IPS DF 6.9 (cell line): Measurements from ENCODE around the gene NFU1.
"Not testable (repeated sequence)": the region's sequence is repeated elsewhere in the genome, so short reads cannot be mapped to it uniquely, and the experiment has no call there.

Source experiments
- DNase-seq: peaks from one replicate; pipeline ENCODE4 v3.0.0-alpha.2; 2013; ENCODE audit warnings: low read depth, low spot score
- H3K27ac ChIP-seq: one replicate; pipeline ENCODE4 v1.5.1; 2013; ENCODE audit warnings: low read length, control low read depth
- H3K27me3 ChIP-seq: 2 replicates; pipeline ENCODE4 v1.6.1; 2013; ENCODE audit warnings: mild to moderate bottlenecking, low read length; ENCODE audit not compliant: control insufficient read depth, insufficient read depth
- H3K36me3 ChIP-seq: 2 replicates; pipeline ENCODE4 v1.6.1; 2013; ENCODE audit warnings: low read length; ENCODE audit not compliant: control insufficient read depth, insufficient read depth
- H3K4me1 ChIP-seq: 2 replicates; pipeline ENCODE4 v1.6.1; 2013; ENCODE audit warnings: low read length; ENCODE audit not compliant: control insufficient read depth, insufficient read depth
- H3K4me3 ChIP-seq: 2 replicates; pipeline ENCODE4 v1.5.1; 2013; ENCODE audit warnings: mild to moderate bottlenecking, low read length
- H3K9me3 ChIP-seq: 2 replicates; pipeline ENCODE4 v1.6.1; 2013; ENCODE audit warnings: low read length, inconsistent platforms; ENCODE audit not compliant: control insufficient read depth, insufficient read depth
- WGBS: extraction: QIAGEN DNeasy Blood & Tissue Kit; methylation state at CpG from one replicate; pipeline ENCODE4 v1.1.7; 2013; ENCODE audit warnings: mixed read lengths, missing lambda C conversion rate; ENCODE audit not compliant: insufficient read length, insufficient coverage; 5-methylcytosine and 5-hydroxymethylcytosine counted together

Gene NFU1

GRCh38 chr2:69428981-69429380 lies 8.3 kb downstream of the NFU1 start:
- H3K27ac ChIP-seq = no peak overlapping the region
- H3K4me1 ChIP-seq = no peaks in the 10 kb centered on the region
- WGBS = no CpG with 5 or more reads among the region's 2 CpGs
- no peaks in the 10 kb centered on the region for H3K9me3 ChIP-seq
- no peak overlapping the region for H3K4me3 ChIP-seq
- H3K36me3 ChIP-seq = no peaks in the 10 kb centered on the region
- no peaks in the 10 kb centered on the region for H3K27me3 ChIP-seq
- no peak for DNase-seq

GRCh38 chr2:69424419-69424818 lies 12.8 kb downstream of the NFU1 start:
- H3K27ac ChIP-seq = no peak overlapping the region
- H3K36me3 ChIP-seq = no peaks in the 10 kb centered on the region
- WGBS = no CpG with 5 or more reads among the region's 2 CpGs
- no peaks in the 10 kb centered on the region for H3K9me3 ChIP-seq
- no peaks in the 10 kb centered on the region for H3K27me3 ChIP-seq
- H3K4me1 ChIP-seq = no peaks in the 10 kb centered on the region
- no peak overlapping the region for H3K4me3 ChIP-seq
- no peak for DNase-seq

GRCh38 chr2:69422198-69422597 lies 15.0 kb downstream of the NFU1 start:
- no peaks in the 10 kb centered on the region for H3K27me3 ChIP-seq
- H3K4me1 ChIP-seq = no peaks in the 10 kb centered on the region
- H3K4me3 ChIP-seq = no peak overlapping the region
- no peak overlapping the region for H3K27ac ChIP-seq
- H3K9me3 ChIP-seq = no peaks in the 10 kb centered on the region
- no peaks in the 10 kb centered on the region for H3K36me3 ChIP-seq
- DNase-seq = no peak

- not testable (repeated sequence) for H3K4me3 ChIP-seq, H3K36me3 ChIP-seq, H3K27me3 ChIP-seq, DNase-seq, H3K9me3 ChIP-seq, H3K4me1 ChIP-seq, H3K27ac ChIP-seq
- WGBS = no CpG with 5 or more reads among the region's 7 CpGs
These were observed 18.1 kb downstream of the NFU1 start for GRCh38 chr2:69419111-69419510.

GRCh38 chr2:69416147-69416546 lies 21.1 kb downstream of the NFU1 start:
- H3K27me3 ChIP-seq = no peaks in the 10 kb centered on the region
- no peak for DNase-seq
- H3K36me3 ChIP-seq = no peaks in the 10 kb centered on the region
- H3K4me3 ChIP-seq = no peak overlapping the region
- H3K4me1 ChIP-seq = no peaks in the 10 kb centered on the region
- WGBS = no CpG with 5 or more reads among the region's 1 CpG
- H3K27ac ChIP-seq = no peak overlapping the region
- no peaks in the 10 kb centered on the region for H3K9me3 ChIP-seq

GRCh38 chr2:69411120-69411519 lies 26.1 kb downstream of the NFU1 start:
- Histone ChIP-seq H3K27me3 (no peaks in the 10 kb centered on the region), H3K36me3 (no peaks in the 10 kb centered on the region; the same call in 1 of the 2 replicates), H3K9me3 (no peaks in the 10 kb centered on the region), H3K27ac (no peak overlapping the region), H3K4me3 (no peak overlapping the region), H3K4me1 (no peaks in the 10 kb centered on the region)
- DNase-seq = no peak

DNA sequence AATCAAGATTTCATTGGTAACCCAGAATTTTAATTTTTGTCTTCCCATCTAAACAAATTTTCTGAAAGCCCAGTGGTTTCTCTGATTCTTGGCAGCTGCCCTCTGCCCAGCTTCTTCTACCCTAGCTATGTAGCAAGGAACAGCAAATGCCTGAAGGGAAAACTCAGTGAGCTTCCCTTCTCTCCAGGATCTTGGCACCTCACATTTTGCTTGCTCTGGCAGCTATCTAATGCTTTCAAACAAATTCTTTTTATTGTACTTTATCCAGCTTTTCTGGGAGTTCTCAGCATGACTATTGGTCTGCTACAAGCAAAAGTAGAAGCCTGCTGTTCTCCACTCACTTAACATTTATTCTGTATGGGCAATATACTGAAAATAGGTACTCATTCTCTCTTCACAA lies 31.9 kb downstream of the NFU1 start:
- peaks cover 2% of the 10 kb centered on the region; the same call in 1 of the 2 replicates for H3K36me3 ChIP-seq

GRCh38 chr2:69400121-69400520 lies 37.1 kb downstream of the NFU1 start:
- H3K4me3 ChIP-seq = no peak overlapping the region
- no peaks in the 10 kb centered on the region for H3K9me3 ChIP-seq
- no peaks in the 10 kb centered on the region for H3K4me1 ChIP-seq
- H3K36me3 ChIP-seq = 0 out of 2 replicates have a peak, but pooled peaks cover 2% of the 10 kb centered on the region
- H3K27ac ChIP-seq = no peak overlapping the region
- H3K27me3 ChIP-seq = no peaks in the 10 kb centered on the region
- DNase-seq = no peak
- WGBS = no CpG with 5 or more reads among the region's 3 CpGs

More for the DNA sequence above, 31.9 kb downstream of the NFU1 start:
- no peaks in the 10 kb centered on the region for H3K27me3 ChIP-seq
- H3K9me3 ChIP-seq = no peaks in the 10 kb centered on the region
- no peak overlapping the region for H3K4me3 ChIP-seq
- no peak overlapping the region for H3K27ac ChIP-seq
- DNase-seq = no peak
- no peaks in the 10 kb centered on the region for H3K4me1 ChIP-seq

DNA sequence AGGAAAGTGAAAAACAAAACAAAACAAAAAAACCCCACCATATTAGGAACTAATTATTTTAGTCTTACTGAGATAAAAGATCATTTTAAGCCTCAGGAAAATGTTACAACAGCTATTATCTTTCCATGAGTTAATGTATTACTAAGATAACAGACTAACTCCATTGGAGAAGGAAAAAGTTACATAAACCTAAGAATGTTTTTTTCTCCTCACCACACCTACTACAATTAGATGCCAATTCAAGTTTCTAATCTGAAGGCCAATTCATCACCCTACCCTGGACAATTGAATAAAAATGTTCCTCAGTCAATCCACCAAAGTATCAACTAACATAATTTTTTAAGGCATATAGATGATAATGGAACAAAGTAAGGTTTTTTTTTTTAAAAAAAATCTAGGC lies 40.0 kb downstream of the NFU1 start:
- Histone ChIP-seq H3K36me3 (no peaks in the 10 kb centered on the region), H3K27me3 (no peaks in the 10 kb centered on the region), H3K4me1 (no peaks in the 10 kb centered on the region), H3K27ac (no peak overlapping the region), H3K4me3 (no peak overlapping the region), H3K9me3 (no peaks in the 10 kb centered on the region)
- DNase-seq = no peak

DNA sequence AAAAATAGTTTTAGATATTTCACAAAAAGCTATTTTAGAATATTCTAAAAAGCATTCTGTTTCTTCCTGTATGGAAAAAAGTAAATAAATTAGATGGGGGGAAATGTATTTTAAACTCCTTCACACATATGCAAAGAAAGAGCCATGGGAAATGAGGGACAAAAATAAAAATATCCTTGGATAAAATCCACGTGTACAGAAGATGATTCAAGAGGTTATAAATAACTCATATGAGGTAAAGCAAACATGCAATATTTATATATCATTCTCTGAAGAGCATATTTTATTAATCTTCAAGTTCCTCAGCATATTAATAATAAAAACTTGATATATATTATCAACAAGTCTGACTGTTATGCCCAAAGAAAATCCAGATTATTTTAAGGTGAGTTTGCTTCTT lies 41.4 kb downstream of the NFU1 start:
- WGBS = no CpG with 5 or more reads among the region's 1 CpG
- H3K27ac ChIP-seq = no peak overlapping the region
- H3K4me3 ChIP-seq = no peak overlapping the region
- H3K4me1 ChIP-seq = no peaks in the 10 kb centered on the region
- no peak for DNase-seq
- no peaks in the 10 kb centered on the region for H3K9me3 ChIP-seq
- H3K36me3 ChIP-seq = no peaks in the 10 kb centered on the region
- no peaks in the 10 kb centered on the region for H3K27me3 ChIP-seq

- no peak overlapping the region for H3K27ac ChIP-seq
- no peak overlapping the region for H3K4me3 ChIP-seq
- DNase-seq = no peak
- H3K9me3 ChIP-seq = no peaks in the 10 kb centered on the region
- no peaks in the 10 kb centered on the region for H3K4me1 ChIP-seq
- no peaks in the 10 kb centered on the region for H3K27me3 ChIP-seq
- no peaks in the 10 kb centered on the region for H3K36me3 ChIP-seq
These were observed 43.3 kb downstream of the NFU1 start for GRCh38 chr2:69393963-69394362.

DNA sequence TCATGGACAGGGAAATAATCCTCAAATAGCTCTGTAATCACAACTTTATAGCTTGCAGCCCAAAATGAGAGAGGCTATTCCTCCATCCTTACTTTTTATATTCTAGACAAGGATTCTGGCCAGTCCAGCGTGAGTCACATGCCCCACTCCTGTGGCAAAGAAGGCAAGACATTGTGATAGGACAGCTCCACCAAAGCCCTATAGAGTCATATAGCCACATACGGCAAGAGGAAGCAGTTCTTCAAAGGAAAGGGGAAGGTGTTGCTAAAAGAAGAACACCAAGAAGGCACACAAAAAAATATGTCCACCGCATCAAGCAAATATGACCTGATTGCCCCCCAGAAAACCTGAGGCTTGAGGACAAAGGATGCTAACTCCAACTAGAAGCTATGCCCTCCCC lies 46.8 kb downstream of the NFU1 start:
- Histone ChIP-seq H3K27ac (no peak overlapping the region), H3K9me3 (no peaks in the 10 kb centered on the region), H3K36me3 (no peaks in the 10 kb centered on the region), H3K27me3 (no peaks in the 10 kb centered on the region), H3K4me3 (no peak overlapping the region), H3K4me1 (no peaks in the 10 kb centered on the region)
- no CpG with 5 or more reads among the region's 3 CpGs for WGBS
- DNase-seq = no peak
